PC-3 (cell line): ENCODE data around the gene RSRC1. TPM values are rescaled to one million over a fixed set of nuclear protein-coding genes. Genes with fewer than 3 reads are reported as not detected.
"Not testable (repeated sequence)": the region's sequence is repeated elsewhere in the genome, so short reads cannot be mapped to it uniquely, and the experiment has no call there.

Experiments used
- ATAC-seq: fragments of 200-7000 bp; cut with Tn5 transposase; 2 replicates; pipeline ENCODE4 v1.9.1; 2020; ENCODE audit warnings: mild to moderate bottlenecking, moderate library complexity
- BruUV-seq: library from RNA; stranded (reverse); fragments of 400-500 nt; replicated peaks from 2 replicates; lab custom pipeline; 2021; lab: Mats Ljungman, UMichigan
- CTCF ChIA-PET: fragments of 300-600 bp; sonication (Branson Sonifier 250); formaldehyde crosslinking; loops from one replicate; lab custom pipeline; 2022; ENCODE audit warnings: antibody characterized with exemption; lab: Charles Lee
- POLR2A ChIA-PET: fragments of 300-600 bp; sonication (Branson Sonifier 250); formaldehyde crosslinking; loops from one replicate; lab custom pipeline; 2022; ENCODE audit warnings: antibody characterized with exemption; ENCODE audit not compliant: unreplicated experiment; lab: Charles Lee
- DNase-seq: peaks from one replicate; pipeline ENCODE4 v3.0.0-alpha.2; 2015
- H2AFZ ChIP-seq: fragments of 300-600 bp; sonication (generic); 2 replicates; pipeline ENCODE4 v1.6.0; 2016; ENCODE audit warnings: antibody characterized with exemption, low read length
- H3F3A ChIP-seq: fragments of 300-600 bp; sonication (generic); one replicate; pipeline ENCODE4 v1.6.0; 2017; ENCODE audit warnings: antibody characterized with exemption, low read length, control low read depth, mild to moderate bottlenecking; ENCODE audit not compliant: unreplicated experiment
- H3K27ac ChIP-seq: fragments of 300-600 bp; sonication (generic); 2 replicates; pipeline ENCODE4 v1.5.1; 2016; ENCODE audit warnings: mild to moderate bottlenecking, low read length
- H3K27me3 ChIP-seq: fragments of 300-600 bp; sonication (generic); 2 replicates; pipeline ENCODE4 v1.6.1; 2016; ENCODE audit warnings: low read length, mixed read lengths
- H3K36me3 ChIP-seq: fragments of 300-600 bp; sonication (generic); 2 replicates; pipeline ENCODE4 v1.6.1; 2016; ENCODE audit warnings: low read depth, mixed run types, low read length, mixed read lengths
- H3K4me1 ChIP-seq: fragments of 300-600 bp; sonication (generic); 2 replicates; pipeline ENCODE4 v1.5.1; 2016; ENCODE audit warnings: low read length; ENCODE audit not compliant: insufficient read depth
- H3K4me2 ChIP-seq: fragments of 300-600 bp; sonication (generic); 2 replicates; pipeline ENCODE4 v1.6.0; 2016; ENCODE audit warnings: low read length
- H3K4me3 ChIP-seq: fragments of 300-600 bp; sonication (generic); 2 replicates; pipeline ENCODE4 v1.5.1; 2016; ENCODE audit warnings: mild to moderate bottlenecking, low read length, mixed read lengths
- H3K79me2 ChIP-seq: fragments of 300-600 bp; sonication (generic); 2 replicates; pipeline ENCODE4 v1.6.1; 2017; ENCODE audit warnings: low read length, mixed read lengths
- H3K9ac ChIP-seq: fragments of 300-600 bp; sonication (generic); 2 replicates; pipeline ENCODE4 v1.6.0; 2016; ENCODE audit warnings: mild to moderate bottlenecking, low read length
- H3K9me2 ChIP-seq: fragments of 300-600 bp; sonication (generic); replicated peaks from 2 replicates; pipeline ENCODE4 v1.6.1; 2016; ENCODE audit warnings: mixed run types, low read length, mixed read lengths
- H3K9me3 ChIP-seq: fragments of 300-600 bp; sonication (generic); 2 replicates; pipeline ENCODE4 v1.6.1; 2016; ENCODE audit warnings: low read length, mixed read lengths
- H4K20me1 ChIP-seq: fragments of 300-600 bp; sonication (generic); 2 replicates; pipeline ENCODE4 v1.6.1; 2016; ENCODE audit warnings: low read length, mixed read lengths
- CTCF ChIP-seq: fragments of 300-600 bp; sonication (generic); conservative IDR thresholded peaks from 2 replicates; pipeline ENCODE4 v1.5.1; 2017; ENCODE audit warnings: antibody characterized with exemption, low read depth, mild to moderate bottlenecking, low read length
- EZH2 ChIP-seq: fragments of 300-600 bp; sonication (generic); IDR thresholded peaks from one replicate; pipeline ENCODE4 v1.6.1; 2017; ENCODE audit warnings: antibody characterized with exemption, mild to moderate bottlenecking, low read length; ENCODE audit not compliant: unreplicated experiment
- EZH2phosphoT487 ChIP-seq: fragments of 300-600 bp; sonication (generic); IDR thresholded peaks from 2 replicates; pipeline ENCODE4 v1.6.1; 2018; ENCODE audit warnings: mild to moderate bottlenecking, antibody characterized with exemption, low read length, borderline replicate concordance
- intact Hi-C: fragments of 100-400 bp; cut with micrococcal nuclease; formaldehyde crosslinking; loops from 2 replicates; pipeline ENCODE4 v1.9.0; 2023
- total RNA-seq: library from RNA; depleted of rRNA; stranded (reverse); fragments of >200 nt; gene quantifications from 2 replicates; pipeline ENCODE4 v1.2.3, GENCODE V29; 2014

Gene RSRC1
- total RNA-seq, 1 experiment from 2014 or later = 39.5 TPM

DNA sequence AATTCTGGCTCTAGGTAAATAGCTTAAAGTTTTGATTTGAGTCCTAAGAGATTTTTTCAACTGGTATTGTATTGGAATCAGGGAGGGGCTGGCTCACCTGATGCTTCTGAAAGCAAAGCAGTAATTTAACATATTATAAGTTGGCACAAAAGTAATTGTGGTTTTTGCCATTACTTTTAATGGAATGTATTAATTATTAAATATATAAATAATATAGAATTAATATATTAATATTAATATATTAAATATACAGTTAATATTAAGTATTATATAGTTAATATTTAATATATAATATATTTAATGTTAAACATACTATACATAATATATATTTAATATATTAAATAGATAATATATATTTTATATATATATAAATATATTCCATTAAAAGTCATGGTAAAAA lies 10.4 kb downstream of the RSRC1 start:
- intact Hi-C loops = no loop called here
- POLR2A ChIA-PET = no interaction called here

DNA sequence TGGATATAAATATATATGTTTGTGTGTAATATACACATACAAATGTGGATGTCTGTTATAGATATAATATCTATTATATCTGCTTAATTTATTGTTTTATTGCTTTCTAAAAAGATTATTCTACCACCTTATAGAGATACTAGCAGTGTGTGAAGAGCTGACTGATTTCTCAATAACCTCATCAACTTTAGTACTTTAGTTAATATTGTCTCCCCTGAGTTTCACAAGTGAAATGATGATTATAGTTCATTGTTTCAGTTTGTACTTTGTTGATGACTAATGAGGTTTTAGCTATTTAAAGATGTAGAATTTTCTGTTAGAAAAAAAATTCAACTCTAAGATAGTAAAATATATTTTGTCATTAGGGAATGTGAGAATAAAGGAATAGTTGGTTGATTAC lies 11.4 kb downstream of the RSRC1 start:
- H3K79me2 ChIP-seq = peaks cover 41% of the 10 kb centered on the region
- POLR2A ChIA-PET = no interaction called here

More for the DNA sequence above, 10.4 kb downstream of the RSRC1 start:
- peaks cover 47% of the 10 kb centered on the region for H3K79me2 ChIP-seq
- CTCF ChIA-PET = interaction anchor here (0.7 kb wide), 1 partner anchor 159 kb away, joined by 4 read pairs; no protein-coding TSS in a partner anchor
- DNase-seq (no peak), ATAC-seq (no peak)
- no peaks in the 10 kb centered on the region for H3K4me1 ChIP-seq
- no peak overlapping the region for H2AFZ ChIP-seq
- H3K36me3 ChIP-seq = peaks cover 2% of the 10 kb centered on the region; the same call in 1 of the 2 replicates
- H3K27me3 ChIP-seq = no peaks in the 10 kb centered on the region
- no peak overlapping the region for H3K9ac ChIP-seq
- H3K9me2 ChIP-seq = no peaks in the 10 kb centered on the region
- H3F3A ChIP-seq = no peaks in the 10 kb centered on the region
- H3K9me3 ChIP-seq = no peaks in the 10 kb centered on the region
- peaks cover 3% of the 10 kb centered on the region; the same call in 1 of the 2 replicates for H4K20me1 ChIP-seq
- no peak overlapping the region for H3K27ac ChIP-seq
- H3K4me2 ChIP-seq = no peak overlapping the region
- no peak overlapping the region for H3K4me3 ChIP-seq
- TF ChIP-seq CTCF (no peak), EZH2phosphoT487 (no peak), EZH2 (no peak)
- BruUV-seq = no TSS peak

GRCh38 chr3:158122721-158123120 lies 12.8 kb downstream of the RSRC1 start:
- H3K27me3 ChIP-seq, H3K4me2 ChIP-seq, intact Hi-C loops, H3K9me2 ChIP-seq, H3K9me3 ChIP-seq, H3K27ac ChIP-seq, ATAC-seq, CTCF ChIA-PET, H3K4me1 ChIP-seq, POLR2A ChIA-PET, H2AFZ ChIP-seq, H3K4me3 ChIP-seq, BruUV-seq, H3K9ac ChIP-seq, H4K20me1 ChIP-seq, DNase-seq, H3F3A ChIP-seq: not testable (repeated sequence)
- peaks cover 27% of the 10 kb centered on the region for H3K79me2 ChIP-seq
- peaks cover 20% of the 10 kb centered on the region for H3K36me3 ChIP-seq

More for the DNA sequence above, 11.4 kb downstream of the RSRC1 start:
- H3K4me2 ChIP-seq = no peak overlapping the region
- H4K20me1 ChIP-seq = peaks cover 3% of the 10 kb centered on the region; the same call in 1 of the 2 replicates
- H3K36me3 ChIP-seq = peaks cover 9% of the 10 kb centered on the region
- no TSS peak for BruUV-seq
- H2AFZ ChIP-seq = no peak overlapping the region
- intact Hi-C loops = no loop called here
- H3K27ac ChIP-seq = no peak overlapping the region
- DNase-seq = no peak
- no peaks in the 10 kb centered on the region for H3K9me2 ChIP-seq
- no peaks in the 10 kb centered on the region for H3K27me3 ChIP-seq
- H3K4me3 ChIP-seq = no peak overlapping the region
- H3K4me1 ChIP-seq = no peaks in the 10 kb centered on the region
- no peak overlapping the region for H3K9ac ChIP-seq
- no peaks in the 10 kb centered on the region for H3F3A ChIP-seq
- no peak for TF ChIP-seq EZH2phosphoT487
- CTCF ChIA-PET = no interaction called here
- no peak for ATAC-seq
- H3K9me3 ChIP-seq = no peaks in the 10 kb centered on the region
